Activated naive CD4-positive, alpha-beta T cell treated with anti-CD3 and anti-CD28 coated beads, Interleukin-2, amount 50 U/mL, for 24 hours (primary cell): ENCODE measurements around the gene ABCC4.

Experiments used
- H3K27ac Mint-ChIP-seq: one replicate; pipeline ENCODE4 v1.8.0; 2021; ENCODE audit warnings: mild to moderate bottlenecking, mixed read lengths
- H3K27me3 Mint-ChIP-seq: one replicate; pipeline ENCODE4 v1.8.0; 2021; ENCODE audit warnings: mixed read lengths
- H3K36me3 Mint-ChIP-seq: one replicate; pipeline ENCODE4 v1.8.0; 2021; ENCODE audit warnings: mixed read lengths
- H3K4me1 Mint-ChIP-seq: one replicate; pipeline ENCODE4 v1.8.0; 2021; ENCODE audit warnings: mixed read lengths
- H3K4me3 Mint-ChIP-seq: one replicate; pipeline ENCODE4 v1.8.0; 2021; ENCODE audit warnings: mild to moderate bottlenecking, mixed read lengths
- H3K9me3 Mint-ChIP-seq: one replicate; pipeline ENCODE4 v1.8.0; 2021; ENCODE audit warnings: mixed read lengths

The ABCC4 gene

GRCh38 chr13:95044452-95045205 is 256.6 kb downstream of the ABCC4 start:
- peaks cover 5% of the 10 kb centered on the region for H3K4me1 Mint-ChIP-seq
- H3K4me3 Mint-ChIP-seq = no peak overlapping the region
- H3K36me3 Mint-ChIP-seq = peaks cover 36% of the 10 kb centered on the region

GRCh38 chr13:95039415-95039814 is 261.8 kb downstream of the ABCC4 start:
- H3K4me3 Mint-ChIP-seq = no peak overlapping the region
- H3K27me3 Mint-ChIP-seq = no peaks in the 10 kb centered on the region
- H3K36me3 Mint-ChIP-seq = peaks cover 28% of the 10 kb centered on the region
- no peak overlapping the region for H3K27ac Mint-ChIP-seq
- no peaks in the 10 kb centered on the region for H3K9me3 Mint-ChIP-seq
- peaks cover 6% of the 10 kb centered on the region for H3K4me1 Mint-ChIP-seq

More at GRCh38 chr13:95044452-95045205, 256.6 kb downstream of the ABCC4 start:
- no peak overlapping the region for H3K27ac Mint-ChIP-seq
- H3K27me3 Mint-ChIP-seq = no peaks in the 10 kb centered on the region
- no peaks in the 10 kb centered on the region for H3K9me3 Mint-ChIP-seq

- Mint-ChIP-seq H3K36me3 (peaks cover 24% of the 10 kb centered on the region), H3K4me3 (no peak overlapping the region), H3K27me3 (no peaks in the 10 kb centered on the region), H3K4me1 (peaks cover 10% of the 10 kb centered on the region), H3K27ac (no peak overlapping the region), H3K9me3 (no peaks in the 10 kb centered on the region)
These were observed 262.3 kb downstream of the ABCC4 start for GRCh38 chr13:95038949-95039348.

GRCh38 chr13:95035311-95036109 is 265.7 kb downstream of the ABCC4 start:
- no peak overlapping the region for H3K27ac Mint-ChIP-seq
- peaks cover 14% of the 10 kb centered on the region for H3K4me1 Mint-ChIP-seq
- no peaks in the 10 kb centered on the region for H3K27me3 Mint-ChIP-seq
- H3K36me3 Mint-ChIP-seq = peaks cover 15% of the 10 kb centered on the region
- no peaks in the 10 kb centered on the region for H3K9me3 Mint-ChIP-seq
- H3K4me3 Mint-ChIP-seq = no peak overlapping the region

GRCh38 chr13:95033890-95034289 is 267.4 kb downstream of the ABCC4 start:
- peaks cover 14% of the 10 kb centered on the region for H3K36me3 Mint-ChIP-seq
- no peaks in the 10 kb centered on the region for H3K27me3 Mint-ChIP-seq
- peaks cover 14% of the 10 kb centered on the region for H3K4me1 Mint-ChIP-seq
- H3K27ac Mint-ChIP-seq = peak overlapping the region; percentile 41
- H3K4me3 Mint-ChIP-seq = no peak overlapping the region
- H3K9me3 Mint-ChIP-seq = no peaks in the 10 kb centered on the region

GRCh38 chr13:95032121-95032520 is 269.1 kb downstream of the ABCC4 start:
- Mint-ChIP-seq H3K36me3 (peaks cover 18% of the 10 kb centered on the region), H3K9me3 (no peaks in the 10 kb centered on the region), H3K27me3 (no peaks in the 10 kb centered on the region), H3K4me3 (no peak overlapping the region), H3K4me1 (peaks cover 14% of the 10 kb centered on the region), H3K27ac (no peak overlapping the region)

GRCh38 chr13:95030821-95031343 is 270.4 kb downstream of the ABCC4 start:
- Mint-ChIP-seq H3K36me3 (peaks cover 18% of the 10 kb centered on the region), H3K4me1 (peaks cover 14% of the 10 kb centered on the region), H3K27me3 (no peaks in the 10 kb centered on the region), H3K9me3 (no peaks in the 10 kb centered on the region), H3K4me3 (no peak overlapping the region), H3K27ac (no peak overlapping the region)

GRCh38 chr13:95027638-95028037 is 273.6 kb downstream of the ABCC4 start:
- Mint-ChIP-seq H3K36me3 (peaks cover 20% of the 10 kb centered on the region), H3K27ac (no peak overlapping the region), H3K4me3 (no peak overlapping the region), H3K4me1 (peaks cover 3% of the 10 kb centered on the region), H3K9me3 (no peaks in the 10 kb centered on the region), H3K27me3 (no peaks in the 10 kb centered on the region)

- Mint-ChIP-seq H3K9me3 (no peaks in the 10 kb centered on the region), H3K27me3 (no peaks in the 10 kb centered on the region), H3K27ac (no peak overlapping the region), H3K36me3 (peaks cover 29% of the 10 kb centered on the region), H3K4me3 (no peak overlapping the region), H3K4me1 (peaks cover 3% of the 10 kb centered on the region)
These were observed 276.1 kb downstream of the ABCC4 start for GRCh38 chr13:95025116-95025515.

GRCh38 chr13:95023405-95023804 is 277.8 kb downstream of the ABCC4 start:
- Mint-ChIP-seq H3K4me3 (no peak overlapping the region), H3K36me3 (peaks cover 30% of the 10 kb centered on the region), H3K27me3 (no peaks in the 10 kb centered on the region), H3K4me1 (peaks cover 3% of the 10 kb centered on the region), H3K27ac (no peak overlapping the region), H3K9me3 (no peaks in the 10 kb centered on the region)

GRCh38 chr13:95020298-95020987 is 280.8 kb downstream of the ABCC4 start:
- no peaks in the 10 kb centered on the region for H3K9me3 Mint-ChIP-seq
- no peak overlapping the region for H3K4me3 Mint-ChIP-seq
- H3K27ac Mint-ChIP-seq = no peak overlapping the region
- peaks cover 26% of the 10 kb centered on the region for H3K36me3 Mint-ChIP-seq
- no peaks in the 10 kb centered on the region for H3K27me3 Mint-ChIP-seq
- H3K4me1 Mint-ChIP-seq = peaks cover 3% of the 10 kb centered on the region

- H3K4me1 Mint-ChIP-seq = peaks cover 3% of the 10 kb centered on the region
- no peak overlapping the region for H3K4me3 Mint-ChIP-seq
- H3K36me3 Mint-ChIP-seq = peaks cover 26% of the 10 kb centered on the region
- H3K9me3 Mint-ChIP-seq = no peaks in the 10 kb centered on the region
- H3K27me3 Mint-ChIP-seq = no peaks in the 10 kb centered on the region
- H3K27ac Mint-ChIP-seq = no peak overlapping the region
These were observed 281.4 kb downstream of the ABCC4 start for GRCh38 chr13:95019886-95020285.

- no peak overlapping the region for H3K4me3 Mint-ChIP-seq
- no peak overlapping the region for H3K27ac Mint-ChIP-seq
- H3K9me3 Mint-ChIP-seq = no peaks in the 10 kb centered on the region
- peaks cover 13% of the 10 kb centered on the region for H3K27me3 Mint-ChIP-seq
- H3K36me3 Mint-ChIP-seq = no peaks in the 10 kb centered on the region
- no peaks in the 10 kb centered on the region for H3K4me1 Mint-ChIP-seq
These were observed 293.9 kb downstream of the ABCC4 start for GRCh38 chr13:95007322-95007721.

- Mint-ChIP-seq H3K4me1 (no peaks in the 10 kb centered on the region), H3K27ac (no peak overlapping the region), H3K36me3 (no peaks in the 10 kb centered on the region), H3K27me3 (peaks cover 24% of the 10 kb centered on the region), H3K9me3 (no peaks in the 10 kb centered on the region), H3K4me3 (no peak overlapping the region)
These were observed 296.0 kb downstream of the ABCC4 start for GRCh38 chr13:95005300-95005699.

GRCh38 chr13:95003019-95003813 is 298.0 kb downstream of the ABCC4 start:
- H3K9me3 Mint-ChIP-seq = no peaks in the 10 kb centered on the region
- H3K4me3 Mint-ChIP-seq = no peak overlapping the region
- no peaks in the 10 kb centered on the region for H3K4me1 Mint-ChIP-seq
- no peak overlapping the region for H3K27ac Mint-ChIP-seq
- no peaks in the 10 kb centered on the region for H3K36me3 Mint-ChIP-seq
- H3K27me3 Mint-ChIP-seq = peaks cover 25% of the 10 kb centered on the region
